Lower leg skin (tissue), 3 donors: ENCODE results near the gene HAUS3.

Experiments used
- CTCF ChIP-seq, 3 donors: fragments of 450-650 bp; IDR thresholded peaks; one replicate each; pipeline ENCODE4 v1.5.1; 2016; ENCODE audit warnings: antibody characterized with exemption in 3 of 3, mild to moderate bottlenecking in 3 of 3, moderate library complexity in 2 of 3
- POLR2A ChIP-seq, 2 donors: fragments of 450-650 bp; IDR thresholded peaks; one replicate each; pipeline ENCODE4 v1.6.1; 2016 to 2017; ENCODE audit warnings: antibody characterized with exemption in 2 of 2, mild to moderate bottlenecking in 1 of 2, moderate library complexity in 1 of 2

- TF ChIP-seq CTCF (IDR thresholded peaks at IDR 0.05) (no peak), POLR2A (IDR thresholded peaks at IDR 0.05) (no peak)
Observed at GRCh38 chr4:2178986-2179385, 62.9 kb downstream of the HAUS3 start.
